ENCODE measurements around the gene CARS1.

- no peak for TF ChIP-seq CTCF (IDR thresholded peaks at IDR 0.05)
- TF ChIP-seq EZH2phosphoT487 (IDR thresholded peaks at IDR 0.05) = no peak
- TF ChIP-seq EZH2 (IDR thresholded peaks at IDR 0.05) = no peak
Observed at GRCh38 chr11:3105791-3106735, 48.8 kb upstream of the CARS1 start.

Measured in neural progenitor cell (in vitro differentiated cells).